GM19035 (cell line): Measurements from ENCODE around the gene XNDC1N.

Experiments used
- ATAC-seq: cut with Tn5 transposase; IDR thresholded peaks from one replicate; pipeline ENCODE4 v1.9.1; 2021; ENCODE audit not compliant: unreplicated experiment

The XNDC1N gene

GRCh38 chr11:71927820-71928736 is at the start of gene XNDC1N:
XNDC1N (minus strand) TSS chr11:71928594; CDS start chr11:71923353, 5,241 bp downstream.
- peak; percentile 76 for ATAC-seq

- no peak for ATAC-seq
Observed at GRCh38 chr11:71977743-71978418, 49.5 kb upstream of the XNDC1N start.

GRCh38 chr11:71977090-71977489 is 48.7 kb upstream of the XNDC1N start:
- ATAC-seq = no peak

- no peak for ATAC-seq
Observed at GRCh38 chr11:71976551-71976950, 48.2 kb upstream of the XNDC1N start.

GRCh38 chr11:71971680-71972079 is 43.3 kb upstream of the XNDC1N start:
- no peak for ATAC-seq

GRCh38 chr11:71964641-71965040 is 36.2 kb upstream of the XNDC1N start:
- no peak for ATAC-seq

GRCh38 chr11:71963468-71963867 is 35.1 kb upstream of the XNDC1N start:
- no peak for ATAC-seq

- no peak for ATAC-seq
Observed at GRCh38 chr11:71962428-71963038, 34.1 kb upstream of the XNDC1N start.

- no peak for ATAC-seq
Observed at GRCh38 chr11:71955898-71956456, 27.6 kb upstream of the XNDC1N start.

GRCh38 chr11:71951741-71952310 is 23.4 kb upstream of the XNDC1N start:
- ATAC-seq = no peak

GRCh38 chr11:71949034-71949433 is 20.6 kb upstream of the XNDC1N start:
- ATAC-seq = no peak

GRCh38 chr11:71948314-71949027 is 20.1 kb upstream of the XNDC1N start:
- no peak for ATAC-seq

- no peak for ATAC-seq
Observed at GRCh38 chr11:71947498-71947897, 19.1 kb upstream of the XNDC1N start.

- no peak for ATAC-seq
Observed at GRCh38 chr11:71946144-71946571, 17.8 kb upstream of the XNDC1N start.

- no peak for ATAC-seq
Observed at GRCh38 chr11:71940561-71941219, 12.3 kb upstream of the XNDC1N start.

GRCh38 chr11:71937826-71938225 is 9.4 kb upstream of the XNDC1N start:
- ATAC-seq = no peak

- no peak for ATAC-seq
Observed at GRCh38 chr11:71936825-71937224, 8.4 kb upstream of the XNDC1N start.

- ATAC-seq = no peak
Observed at GRCh38 chr11:71935338-71935925, 7.0 kb upstream of the XNDC1N start.

GRCh38 chr11:71934213-71934612 is 5.8 kb upstream of the XNDC1N start:
- no peak for ATAC-seq
